ENCODE measurements around the gene TSSC4.

The TSSC4 gene

GRCh38 chr11:2369896-2370295 is 30.7 kb upstream of the TSSC4 start:
- DNase-seq = no peak

- no peak for DNase-seq
Observed at GRCh38 chr11:2374456-2375201, 25.9 kb upstream of the TSSC4 start.

- DNase-seq = no peak
Observed at GRCh38 chr11:2375341-2375853, 25.2 kb upstream of the TSSC4 start.

- DNase-seq = no peak
Observed at GRCh38 chr11:2375964-2376551, 24.5 kb upstream of the TSSC4 start.

GRCh38 chr11:2376751-2377451 is 23.6 kb upstream of the TSSC4 start, which contains the start of gene CD81:
Gene CD81 (plus strand): TSS chr11:2377310. CDS start chr11:2377550, 240 bp downstream.
- DNase-seq = no peak

GRCh38 chr11:2377511-2378443 is 22.8 kb upstream of the TSSC4 start:
- no peak for DNase-seq

GRCh38 chr11:2378527-2379210 is 21.9 kb upstream of the TSSC4 start:
- no peak for DNase-seq

GRCh38 chr11:2379466-2380174 is 20.9 kb upstream of the TSSC4 start:
- DNase-seq = no peak

GRCh38 chr11:2380396-2380795 is 20.2 kb upstream of the TSSC4 start:
- no peak for DNase-seq

GRCh38 chr11:2380807-2381350 is 19.7 kb upstream of the TSSC4 start:
- no peak for DNase-seq

- no peak for DNase-seq
Observed at GRCh38 chr11:2381494-2382128, 18.9 kb upstream of the TSSC4 start.

- DNase-seq = no peak
Observed at GRCh38 chr11:2382129-2382517, 18.4 kb upstream of the TSSC4 start.

- no peak for DNase-seq
Observed at GRCh38 chr11:2382936-2383851, 17.4 kb upstream of the TSSC4 start.

- no peak for DNase-seq
Observed at GRCh38 chr11:2383852-2384804, 16.4 kb upstream of the TSSC4 start.

- no peak for DNase-seq
Observed at GRCh38 chr11:2385156-2386151, 15.1 kb upstream of the TSSC4 start.

GRCh38 chr11:2386591-2386990 is 14.0 kb upstream of the TSSC4 start:
- no peak for DNase-seq
